Measurements from ENCODE around the gene LINGO3.

- TF ChIP-seq CTCF (IDR thresholded peaks at IDR 0.05), result no peak
- TF ChIP-seq POLR2A (IDR thresholded peaks at IDR 0.05), result no peak
Measured at GRCh38 chr19:2274185-2274711, 33.7 kb downstream of the LINGO3 start.
